NAMALWA (cell line): Measurements from ENCODE around the gene RASA3.
"Not testable (repeated sequence)": the region's sequence is repeated elsewhere in the genome, so short reads cannot be mapped to it uniquely, and the experiment has no call there.

Source experiments
- DNase-seq: peaks from one replicate; pipeline ENCODE4 v3.0.0-alpha.2; 2015; ENCODE audit warnings: low spot score

Gene RASA3

DNA sequence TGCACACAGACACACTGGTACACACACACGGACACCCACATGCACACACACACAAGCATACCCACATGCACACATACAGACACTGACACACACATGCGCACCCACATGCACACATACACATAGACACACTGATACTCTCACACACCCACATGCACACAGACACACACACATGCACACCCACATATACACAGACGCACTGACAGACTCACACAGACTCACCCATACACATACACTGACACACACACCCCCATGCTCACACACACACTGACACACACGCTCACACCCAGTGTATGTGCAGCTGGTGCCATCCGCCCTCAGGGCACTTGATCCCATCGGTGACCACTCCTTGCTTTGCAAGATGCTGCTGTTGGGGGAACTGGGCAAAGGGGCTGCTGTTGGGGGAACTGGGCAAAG is 9.7 kb upstream of the RASA3 start:
- no peak for DNase-seq

DNA sequence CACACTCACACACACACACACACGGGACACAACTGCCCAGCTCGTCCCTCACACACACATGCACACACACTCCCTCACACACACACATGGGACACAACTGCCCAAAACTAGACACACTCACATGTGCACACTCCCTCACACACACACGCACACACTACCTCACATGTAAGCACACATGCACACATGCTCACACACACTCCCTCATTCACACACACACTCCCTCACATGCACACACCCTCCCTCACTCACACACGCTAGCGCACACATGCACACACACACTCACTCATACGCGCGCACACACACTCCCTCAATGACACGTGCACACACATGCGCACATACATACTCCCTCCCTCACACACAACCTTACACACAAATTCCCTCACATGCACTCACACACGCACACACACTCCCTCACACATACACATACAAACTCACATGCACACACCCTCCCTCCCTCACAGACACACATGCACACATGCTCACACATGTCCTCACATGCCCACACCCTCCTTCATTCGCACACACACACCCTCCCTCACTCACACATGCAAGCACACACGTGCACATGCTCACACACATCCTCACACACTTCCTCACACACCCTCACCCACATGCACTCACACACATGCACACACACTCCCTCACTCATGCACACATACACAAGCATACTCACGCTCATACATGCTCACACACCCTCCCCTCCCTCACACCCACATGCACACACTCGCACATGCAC is 9.0 kb upstream of the RASA3 start:
- DNase-seq = no peak

DNA sequence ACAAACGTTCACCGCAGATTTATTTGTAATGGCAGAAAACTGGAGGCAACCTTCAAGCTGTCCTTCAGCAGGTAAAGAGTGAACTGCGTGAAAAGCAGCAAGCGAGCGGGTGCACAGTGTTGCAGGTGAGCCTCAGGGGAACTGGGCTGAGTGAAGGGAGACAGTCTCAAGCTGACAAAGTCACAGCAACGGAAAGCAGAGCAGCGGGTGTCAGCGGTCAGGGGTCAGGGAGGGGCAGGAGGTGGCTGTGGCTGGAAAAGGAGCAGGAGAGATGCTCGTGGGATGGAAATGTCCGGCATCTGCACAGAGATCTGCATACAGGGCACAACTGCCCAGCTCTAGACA is 8.5 kb upstream of the RASA3 start:
- no peak for DNase-seq

DNA sequence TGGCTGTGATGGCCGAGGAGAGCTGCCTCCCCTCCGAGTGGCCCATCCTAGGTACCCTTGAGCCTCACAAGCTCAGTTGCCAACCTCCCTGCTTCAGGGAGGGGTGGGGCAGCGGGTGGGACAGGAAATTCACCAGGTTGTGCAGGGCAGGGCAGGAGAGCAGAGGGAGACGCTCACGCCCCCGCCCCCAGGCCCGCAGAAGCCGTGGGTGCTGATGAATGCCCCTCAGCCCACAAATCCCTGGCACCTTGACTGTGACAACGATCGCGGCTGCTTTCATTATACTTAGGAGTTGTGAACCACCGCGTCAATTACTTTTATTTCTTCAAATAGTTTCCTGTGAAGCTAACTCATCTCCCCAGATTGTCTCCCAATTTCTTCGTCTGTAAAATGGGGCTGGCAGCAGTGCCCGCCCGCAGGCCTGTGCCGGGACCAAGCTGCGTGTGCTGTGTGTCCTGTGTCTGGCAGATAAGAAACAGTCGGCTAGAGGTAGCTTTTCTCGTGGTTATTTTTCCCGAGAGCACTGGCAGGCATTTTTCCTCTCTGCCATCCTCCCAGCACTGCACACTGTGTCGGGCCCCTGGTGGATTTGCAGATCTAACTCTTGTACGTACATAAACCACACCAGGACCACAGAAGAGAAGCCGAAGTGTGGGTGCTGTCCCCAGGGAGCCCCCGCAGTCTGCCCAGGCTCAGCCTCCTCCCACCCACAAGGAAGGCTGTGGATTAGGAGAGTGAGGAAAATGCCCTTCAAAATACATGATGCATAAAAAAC is 7.9 kb upstream of the RASA3 start:
- DNase-seq = no peak

GRCh38 chr13:114136576-114136975 is 4.2 kb upstream of the RASA3 start:
- DNase-seq = no peak

- no peak for DNase-seq
Observed at GRCh38 chr13:114135731-114136171, 3.3 kb upstream of the RASA3 start.

DNA sequence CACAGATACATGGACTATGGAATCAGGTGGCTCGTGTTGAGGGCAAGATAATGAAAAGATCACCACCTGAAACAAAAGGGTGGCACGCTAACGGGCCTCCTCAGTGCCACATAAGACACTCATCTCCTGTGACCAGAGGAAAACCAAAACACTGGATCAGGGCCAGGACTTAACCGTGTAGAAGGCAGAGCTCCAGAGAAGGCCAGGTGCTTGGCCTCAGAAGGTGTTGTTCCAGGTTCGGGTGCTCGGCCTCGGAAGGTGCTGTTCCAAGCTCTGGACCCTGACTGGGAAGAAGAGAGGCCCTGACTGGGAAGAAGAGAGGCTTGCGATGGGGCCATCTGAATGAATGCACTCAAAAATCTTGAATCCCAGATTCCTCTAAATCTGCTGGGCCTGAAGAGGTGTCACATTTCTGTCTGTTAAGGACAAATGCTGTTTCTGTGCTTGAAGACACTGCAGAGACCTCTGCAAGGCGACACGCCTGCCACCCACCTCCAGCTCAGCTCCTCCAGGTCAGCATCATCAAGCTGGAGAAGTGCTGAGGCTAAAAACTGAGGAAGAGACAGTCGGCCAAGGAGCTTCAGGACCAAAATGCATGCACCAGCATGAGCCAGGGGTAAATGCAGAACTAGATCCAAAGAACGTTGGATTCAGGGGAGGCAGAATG is 2.7 kb upstream of the RASA3 start:
- no peak for DNase-seq

DNA sequence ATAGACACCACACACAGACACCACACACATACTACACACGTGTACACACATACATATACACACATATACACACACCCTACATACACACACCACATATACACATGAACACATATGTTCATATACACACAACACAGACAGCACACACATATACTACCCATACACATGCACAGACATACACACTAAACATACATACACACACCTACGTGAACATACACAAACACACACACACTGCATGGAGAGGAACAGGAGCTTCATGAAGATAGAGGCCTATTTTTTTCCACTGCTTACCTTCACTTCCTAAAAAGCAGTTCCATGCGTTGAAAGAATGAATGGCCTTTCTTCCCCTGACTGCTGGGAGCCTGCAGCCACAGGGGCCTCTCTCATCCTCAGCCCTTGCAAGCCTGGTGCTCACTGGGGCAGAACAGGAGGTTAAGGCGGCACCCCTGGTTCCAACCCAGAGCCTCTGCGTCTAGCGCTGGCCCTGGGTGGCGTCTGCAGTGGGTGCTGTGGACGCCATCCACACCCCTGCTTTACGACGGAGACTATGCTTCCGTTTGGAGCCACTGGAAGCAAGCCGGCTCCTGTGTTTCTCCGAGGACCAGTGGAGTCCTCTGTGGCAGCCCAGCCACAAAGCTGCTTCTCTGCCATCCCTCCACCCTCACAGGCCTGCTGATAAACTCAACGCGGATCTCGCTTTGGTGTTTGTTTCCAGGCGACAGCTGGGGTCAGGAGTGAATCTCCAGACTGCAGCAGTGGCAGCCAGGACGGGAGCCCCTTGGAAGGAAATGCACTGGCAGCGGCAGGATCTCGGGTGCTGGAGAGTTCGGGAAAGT is 1.9 kb upstream of the RASA3 start:
- peak; percentile 38 for DNase-seq

DNA sequence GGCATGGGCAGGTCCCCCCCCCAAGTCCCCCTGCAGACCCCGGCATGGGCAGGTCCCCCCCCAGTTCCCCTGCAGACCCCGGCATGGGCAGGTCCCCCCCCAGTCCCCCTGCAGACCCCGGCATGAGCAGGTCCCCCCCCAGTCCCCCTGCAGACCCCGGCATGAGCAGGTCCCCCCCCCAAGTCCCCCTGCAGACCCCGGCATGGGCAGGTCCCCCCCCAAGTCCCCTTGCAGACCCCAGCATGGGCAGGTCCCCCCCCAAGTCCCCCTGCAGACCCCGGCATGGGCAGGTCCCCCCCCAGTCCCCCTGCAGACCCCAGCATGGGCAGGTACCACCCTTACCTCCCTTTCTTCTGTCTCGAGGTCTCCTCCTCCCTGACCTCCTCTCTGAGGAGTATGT is 1.1 kb upstream of the RASA3 start:
- DNase-seq = not testable (repeated sequence)

- DNase-seq = not testable (repeated sequence)
Observed at GRCh38 chr13:114133126-114133525, 703 bp upstream of the RASA3 start.

DNA sequence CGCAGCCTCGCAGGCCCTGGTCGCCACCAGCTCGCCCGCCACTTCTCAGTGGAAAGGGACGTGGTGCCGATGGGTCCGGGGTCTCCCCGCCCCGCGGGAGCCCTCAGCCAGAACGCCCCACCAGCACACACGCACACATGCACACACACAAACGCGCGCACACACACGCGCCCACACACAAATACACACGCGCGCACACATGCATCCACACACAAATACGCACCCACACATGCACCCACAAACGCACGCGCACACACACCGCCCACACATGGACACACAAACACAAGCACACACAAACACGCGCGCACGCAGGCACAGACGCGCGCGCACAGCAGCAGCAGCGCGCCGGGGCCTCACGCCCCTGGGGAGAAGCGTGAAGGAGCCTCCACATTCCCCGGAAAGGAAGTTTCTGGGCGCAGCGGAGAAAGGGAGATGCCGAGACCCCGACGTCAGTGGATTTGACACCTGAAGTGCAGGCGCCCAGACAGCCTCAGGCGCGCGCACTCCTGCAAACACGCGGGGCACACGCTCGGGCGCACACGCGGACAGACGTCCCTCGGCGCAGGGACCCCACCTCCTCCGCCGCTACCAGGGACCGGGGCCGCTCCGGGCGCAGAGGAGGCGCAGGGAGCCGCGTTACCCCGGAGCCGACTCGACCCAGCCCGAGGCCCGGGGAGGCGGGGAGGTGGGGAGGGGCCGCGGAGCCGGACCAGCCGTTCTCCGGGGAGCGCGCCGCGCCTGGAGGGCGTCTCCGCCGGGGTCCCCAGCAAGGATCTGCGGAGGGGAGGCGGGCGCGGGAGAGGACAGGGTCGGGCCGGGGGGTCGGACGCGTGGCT is 622 bp downstream of the RASA3 start:
- peak; percentile 30 for DNase-seq

DNA sequence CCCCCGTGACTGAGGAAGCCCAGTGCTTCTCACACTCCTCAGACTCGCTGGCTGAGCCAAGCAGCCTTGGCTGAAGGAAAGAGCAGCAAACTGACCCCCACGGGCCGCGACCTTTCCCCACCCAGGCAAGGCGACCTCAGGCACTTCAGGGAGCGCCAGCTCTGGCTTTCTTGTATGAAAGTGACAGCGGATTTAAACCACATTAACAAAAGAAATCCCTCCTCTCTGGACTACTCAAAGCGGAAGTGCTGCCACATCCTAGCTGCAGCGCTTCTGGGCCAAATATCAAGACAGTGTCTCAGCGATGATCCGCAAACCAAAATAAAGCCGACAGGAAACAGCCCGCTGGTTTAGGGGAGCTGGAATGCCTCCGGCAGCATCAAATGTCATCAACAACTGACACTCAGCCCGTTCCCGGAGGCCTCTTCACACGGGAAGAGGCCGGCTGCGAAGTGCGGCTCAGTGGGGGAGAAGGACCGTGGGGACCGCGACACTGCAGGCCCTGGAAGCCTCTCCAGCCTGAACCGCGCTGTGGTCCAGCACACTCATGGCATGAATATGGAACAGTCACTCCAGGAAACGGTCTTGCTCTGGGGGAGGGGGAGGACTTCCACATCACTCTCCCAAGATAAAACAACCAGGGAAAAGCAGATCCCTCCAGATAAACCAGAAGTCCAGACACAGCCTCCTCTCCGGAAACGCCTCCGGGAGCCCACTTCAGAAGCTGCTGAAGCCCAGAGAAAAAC is 1.4 kb downstream of the RASA3 start:
- peak; percentile 52 for DNase-seq

DNA sequence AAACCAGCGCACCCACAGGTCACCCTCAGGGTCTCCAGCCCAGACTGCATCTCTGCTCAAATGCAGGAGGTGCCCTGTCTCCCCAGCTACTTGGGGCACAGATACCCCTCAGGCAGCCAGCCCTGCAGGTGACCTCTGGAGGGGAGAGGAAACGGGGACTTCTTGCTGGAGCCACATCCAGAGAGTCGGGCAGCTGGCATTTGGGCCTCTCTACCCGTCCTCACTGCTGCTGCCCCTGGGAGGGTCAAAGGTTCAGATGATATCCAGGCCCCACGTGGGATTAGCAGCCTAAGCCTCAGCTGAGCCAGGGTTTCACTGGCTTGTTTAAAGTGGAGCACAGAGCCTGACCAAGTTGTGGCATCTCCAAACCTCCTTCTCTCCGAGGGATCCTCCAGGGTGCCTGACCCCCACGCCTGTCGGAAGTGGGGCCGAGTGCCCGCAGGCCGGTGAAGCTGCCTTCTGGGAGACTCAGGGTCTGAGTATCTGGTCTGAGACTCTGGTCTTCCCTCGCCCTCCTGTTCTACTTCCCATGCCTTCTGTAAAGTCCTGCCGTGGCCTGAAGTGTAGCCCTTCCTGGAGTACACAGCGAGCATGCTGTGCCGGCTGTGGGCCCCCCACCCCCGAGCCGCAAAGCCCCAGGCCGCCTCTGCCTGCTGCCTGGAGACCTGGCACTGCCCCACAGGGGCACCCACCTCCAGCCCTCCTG is 2.1 kb downstream of the RASA3 start:
- no peak for DNase-seq

GRCh38 chr13:114129649-114130062 is 2.8 kb downstream of the RASA3 start:
- DNase-seq = peak; percentile 22

DNA sequence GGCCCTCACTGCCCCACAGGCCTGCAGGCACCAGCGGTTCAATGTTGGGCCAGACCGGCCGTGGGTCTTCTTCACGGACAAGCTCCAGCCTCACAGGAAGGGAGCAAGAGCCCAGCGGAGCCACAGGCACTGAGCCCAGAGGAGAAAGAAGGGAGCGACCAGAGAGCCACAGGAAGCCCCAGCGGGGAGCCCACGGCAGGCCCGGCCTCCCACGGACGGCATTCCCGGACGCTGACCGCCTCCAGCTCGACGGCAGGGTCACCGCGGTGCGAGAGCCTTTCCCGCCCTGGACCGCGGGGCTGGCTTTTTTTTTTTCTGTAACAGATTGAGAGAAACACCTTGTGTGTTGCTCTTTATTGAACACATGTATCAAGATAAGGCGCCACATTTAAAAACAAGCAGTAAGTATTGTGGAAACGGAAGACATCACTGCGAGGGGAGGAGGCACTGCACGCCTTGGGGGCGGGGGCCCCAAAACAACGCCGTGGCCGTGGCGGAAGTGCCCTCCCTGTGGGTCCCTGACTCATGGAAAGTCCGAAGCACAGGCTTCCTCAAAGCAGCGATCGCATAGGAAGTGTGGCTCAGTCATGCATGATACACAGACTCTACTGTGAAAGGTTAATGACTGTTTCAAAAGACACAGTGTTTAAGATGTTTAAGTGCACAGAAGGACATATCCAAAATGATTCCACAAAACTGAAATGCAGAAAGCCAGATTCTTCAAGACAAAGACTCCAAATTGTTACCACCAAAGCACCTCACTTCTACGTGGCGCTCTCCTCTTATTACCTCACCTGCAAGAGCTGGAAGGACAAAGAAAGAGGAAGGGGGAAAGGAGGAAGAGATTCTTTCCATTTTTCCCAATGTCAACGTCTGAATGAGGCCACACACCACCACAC is 3.5 kb downstream of the RASA3 start:
- peak; percentile 86 for DNase-seq

- DNase-seq = no peak
Observed at GRCh38 chr13:114128348-114128623, 4.1 kb downstream of the RASA3 start.

DNA sequence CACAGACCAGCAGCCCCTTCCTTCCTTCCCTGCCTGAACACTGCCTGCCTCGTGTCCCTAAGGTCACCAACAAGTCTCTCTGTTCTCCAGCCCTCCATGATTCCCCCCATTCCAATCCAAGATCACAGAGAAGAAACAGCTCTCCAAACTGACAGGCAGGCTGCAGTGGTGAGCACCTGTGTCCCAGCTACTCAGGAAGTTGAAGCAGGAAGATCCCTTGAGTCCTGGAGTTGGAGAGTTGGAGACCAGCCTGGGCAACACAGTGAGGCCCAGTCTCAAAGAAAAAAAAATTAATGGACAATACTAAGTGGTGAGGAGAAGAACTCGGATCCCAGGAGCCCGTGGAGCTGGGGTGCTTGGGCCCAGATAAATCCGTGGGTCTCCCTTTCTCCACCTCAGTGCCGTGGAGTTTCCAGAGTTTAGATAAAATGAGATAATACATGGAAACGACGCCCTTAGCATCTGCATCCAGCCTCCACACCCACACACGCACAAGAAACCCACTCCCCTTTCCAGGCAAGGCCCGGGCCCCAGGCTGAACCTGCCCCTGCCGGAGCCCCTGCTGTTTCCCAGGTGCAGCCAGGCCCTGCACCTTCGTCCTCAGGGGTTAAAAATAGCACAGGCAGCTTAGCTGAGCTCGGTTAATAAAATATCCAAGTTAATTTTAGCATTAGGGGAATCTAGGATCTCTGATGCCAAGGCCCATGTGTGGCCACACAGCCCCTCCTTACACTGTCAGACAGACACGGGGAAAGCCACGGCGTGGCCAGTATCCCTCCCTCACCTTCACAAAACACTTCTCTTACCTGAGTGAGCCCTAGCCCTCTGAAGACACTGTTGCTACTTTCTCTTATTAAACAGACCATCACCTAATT is 4.7 kb downstream of the RASA3 start:
- DNase-seq = no peak
